Caco-2 (cell line): ENCODE measurements around the gene STK16. TPM values are rescaled to one million over a fixed set of nuclear protein-coding genes. Genes with fewer than 3 reads are reported as not detected.

ENCODE experiments used
- BruUV-seq: library from RNA; stranded (reverse); fragments of 400-500 nt; replicated peaks from 2 replicates; lab custom pipeline; 2021; lab: Mats Ljungman, UMichigan
- CTCF ChIA-PET: fragments of 300-600 bp; sonication (Branson Sonifier 250); formaldehyde crosslinking; loops from one replicate; lab custom pipeline; 2022; ENCODE audit warnings: antibody characterized with exemption; lab: Charles Lee
- POLR2A ChIA-PET: fragments of 300-600 bp; sonication (Branson Sonifier 250); formaldehyde crosslinking; loops from one replicate; lab custom pipeline; 2022; ENCODE audit warnings: antibody characterized with exemption; lab: Charles Lee
- DNase-seq, 2 experiments: peaks; one replicate each; pipeline versions ENCODE4 v3.0.0 to v3.0.0-alpha.2; 2020 to 2022
- H3K27me3 ChIP-seq: replicated peaks from 2 replicates; pipeline ENCODE4 v1.6.0; 2011; ENCODE audit warnings: low read length; ENCODE audit not compliant: control insufficient read depth, insufficient read depth
- H3K36me3 ChIP-seq: 2 replicates; pipeline ENCODE4 v1.5.1; 2011; ENCODE audit warnings: low read length; ENCODE audit not compliant: control insufficient read depth, insufficient read depth
- H3K4me1 ChIP-seq: fragments of 250-450 bp; sonication (Bioruptor Pico); 2 replicates; pipeline ENCODE4 v1.5.1; 2020; ENCODE audit warnings: mild to moderate bottlenecking
- H3K4me3 ChIP-seq: 2 replicates; pipeline ENCODE4 v1.5.1; 2011; ENCODE audit warnings: low read depth, mild to moderate bottlenecking, control low read depth, low read length
- H3K9me3 ChIP-seq: fragments of 250-450 bp; sonication (Bioruptor Pico); 2 replicates; pipeline ENCODE4 v1.5.1; 2020; ENCODE audit warnings: mild to moderate bottlenecking, moderate library complexity
- H3K27ac Mint-ChIP-seq: one replicate; pipeline ENCODE4 v1.8.0; 2022; ENCODE audit warnings: mixed read lengths; ENCODE audit not compliant: unreplicated experiment
- H3K27me3 Mint-ChIP-seq: one replicate; pipeline ENCODE4 v1.8.0; 2022; ENCODE audit warnings: mixed read lengths; ENCODE audit not compliant: insufficient read depth, unreplicated experiment
- H3K36me3 Mint-ChIP-seq: one replicate; pipeline ENCODE4 v1.8.0; 2022; ENCODE audit warnings: mild to moderate bottlenecking, mixed read lengths; ENCODE audit not compliant: insufficient read depth, unreplicated experiment
- H3K4me1 Mint-ChIP-seq: one replicate; pipeline ENCODE4 v1.8.0; 2022; ENCODE audit warnings: low read depth, mixed read lengths; ENCODE audit not compliant: unreplicated experiment
- H3K4me3 Mint-ChIP-seq: one replicate; pipeline ENCODE4 v1.8.0; 2022; ENCODE audit warnings: mild to moderate bottlenecking, moderate library complexity, mixed read lengths; ENCODE audit not compliant: unreplicated experiment
- H3K9me3 Mint-ChIP-seq: one replicate; pipeline ENCODE4 v1.8.0; 2022; ENCODE audit warnings: mixed read lengths; ENCODE audit not compliant: unreplicated experiment
- intact Hi-C: fragments of 100-400 bp; cut with micrococcal nuclease; formaldehyde crosslinking; loops from one replicate; pipeline ENCODE4 v1.10.0; 2022; ENCODE audit not compliant: unreplicated experiment
- total RNA-seq: library from RNA; stranded (reverse); gene quantifications from 2 replicates; pipeline ENCODE4 v1.2.3, GENCODE V29; 2022
- TF ChIP-seq, protein P1 (sequence below), 2 experiments: fragments of 200-600 bp in 1 of 2; IDR thresholded peaks; 1 replicate in 1 of 2; 2 replicates in 1 of 2; pipeline versions ENCODE4 v1.5.1 to v1.8.0; 2011 to 2022; ENCODE audit warnings: antibody characterized with exemption in 1 of 2, control low read depth in 1 of 2, inconsistent platforms in 1 of 2, low read depth in 1 of 2, low read length in 1 of 2, mild to moderate bottlenecking in 1 of 2, moderate library complexity in 1 of 2; ENCODE audit not compliant: insufficient read depth in 1 of 2, severe bottlenecking in 1 of 2, unreplicated experiment in 1 of 2

Gene STK16
- total RNA-seq, 1 experiment from 2014 or later, result 26.6 TPM

- Histone ChIP-seq H3K27me3 (no peaks in the 10 kb centered on the region), H3K9me3 (no peaks in the 10 kb centered on the region), H3K4me1 (peaks cover 21% of the 10 kb centered on the region), H3K4me3 (no peak overlapping the region), H3K36me3 (peaks cover 3% of the 10 kb centered on the region)
- no TSS peak for BruUV-seq
- ChIA-PET CTCF (interaction anchor here (1.0 kb wide), 1 partner anchor 13 kb away, joined by 4 read pairs; no protein-coding TSS in a partner anchor), POLR2A (interaction anchor here (1.3 kb wide), 1 partner anchor 65 kb away, joined by 3 read pairs; no protein-coding TSS in a partner anchor)
- Mint-ChIP-seq H3K4me3 (no peak overlapping the region), H3K4me1 (peaks cover 13% of the 10 kb centered on the region), H3K36me3 (peaks cover 22% of the 10 kb centered on the region), H3K9me3 (no peaks in the 10 kb centered on the region), H3K27ac (no peak overlapping the region), H3K27me3 (no peaks in the 10 kb centered on the region)
- TF ChIP-seq, protein P1, sequence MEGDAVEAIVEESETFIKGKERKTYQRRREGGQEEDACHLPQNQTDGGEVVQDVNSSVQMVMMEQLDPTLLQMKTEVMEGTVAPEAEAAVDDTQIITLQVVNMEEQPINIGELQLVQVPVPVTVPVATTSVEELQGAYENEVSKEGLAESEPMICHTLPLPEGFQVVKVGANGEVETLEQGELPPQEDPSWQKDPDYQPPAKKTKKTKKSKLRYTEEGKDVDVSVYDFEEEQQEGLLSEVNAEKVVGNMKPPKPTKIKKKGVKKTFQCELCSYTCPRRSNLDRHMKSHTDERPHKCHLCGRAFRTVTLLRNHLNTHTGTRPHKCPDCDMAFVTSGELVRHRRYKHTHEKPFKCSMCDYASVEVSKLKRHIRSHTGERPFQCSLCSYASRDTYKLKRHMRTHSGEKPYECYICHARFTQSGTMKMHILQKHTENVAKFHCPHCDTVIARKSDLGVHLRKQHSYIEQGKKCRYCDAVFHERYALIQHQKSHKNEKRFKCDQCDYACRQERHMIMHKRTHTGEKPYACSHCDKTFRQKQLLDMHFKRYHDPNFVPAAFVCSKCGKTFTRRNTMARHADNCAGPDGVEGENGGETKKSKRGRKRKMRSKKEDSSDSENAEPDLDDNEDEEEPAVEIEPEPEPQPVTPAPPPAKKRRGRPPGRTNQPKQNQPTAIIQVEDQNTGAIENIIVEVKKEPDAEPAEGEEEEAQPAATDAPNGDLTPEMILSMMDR (IDR thresholded peaks at IDR 0.05; ENCODE audit: insufficient read depth in 1 of 2, low read depth in 1 of 2, low read length in 1 of 2, severe bottlenecking in 1 of 2, unreplicated experiment in 1 of 2), result no peak
- intact Hi-C loops, result no loop called here
- DNase-seq, result no peak
These were observed 37.1 kb downstream of the STK16 start for GRCh38 chr2:219282375-219282774.

- H3K9me3 Mint-ChIP-seq, result no peaks in the 10 kb centered on the region
- no peak overlapping the region for H3K27ac Mint-ChIP-seq
- Histone ChIP-seq H3K4me3 (no peak overlapping the region), H3K27me3 (no peaks in the 10 kb centered on the region), H3K4me1 (peaks cover 15% of the 10 kb centered on the region), H3K36me3 (peaks cover 3% of the 10 kb centered on the region), H3K9me3 (no peaks in the 10 kb centered on the region)
- H3K36me3 Mint-ChIP-seq, result peaks cover 22% of the 10 kb centered on the region
- intact Hi-C loops, result no loop called here
- H3K4me3 Mint-ChIP-seq, result no peak overlapping the region
- no peaks in the 10 kb centered on the region for H3K27me3 Mint-ChIP-seq
- no TSS peak for BruUV-seq
- peaks cover 10% of the 10 kb centered on the region for H3K4me1 Mint-ChIP-seq
- DNase-seq, result no peak
- TF ChIP-seq, protein P1 (IDR thresholded peaks at IDR 0.05; ENCODE audit: insufficient read depth in 1 of 2, low read depth in 1 of 2, low read length in 1 of 2, severe bottlenecking in 1 of 2, unreplicated experiment in 1 of 2), result no peak
- POLR2A ChIA-PET, result no interaction called here
- CTCF ChIA-PET, result interaction anchor here (0.6 to 1.0 kb wide), 2 partner anchors 12 to 275 kb away, joined by 3 to 4 read pairs; no protein-coding TSS in a partner anchor
These were observed 37.8 kb downstream of the STK16 start for GRCh38 chr2:219282943-219283581.

- H3K27me3 Mint-ChIP-seq, result no peaks in the 10 kb centered on the region
- H3K36me3 Mint-ChIP-seq, result peaks cover 18% of the 10 kb centered on the region
- DNase-seq, result no peak
- intact Hi-C loops, result no loop called here
- Histone ChIP-seq H3K4me1 (peaks cover 6% of the 10 kb centered on the region; the same call in 1 of the 2 replicates), H3K9me3 (no peaks in the 10 kb centered on the region), H3K4me3 (no peak overlapping the region), H3K36me3 (peaks cover 3% of the 10 kb centered on the region), H3K27me3 (no peaks in the 10 kb centered on the region)
- H3K4me3 Mint-ChIP-seq, result no peak overlapping the region
- no peak overlapping the region for H3K27ac Mint-ChIP-seq
- H3K4me1 Mint-ChIP-seq, result peaks cover 5% of the 10 kb centered on the region
- BruUV-seq, result no TSS peak
- TF ChIP-seq, protein P1 (IDR thresholded peaks at IDR 0.05; ENCODE audit: insufficient read depth in 1 of 2, low read depth in 1 of 2, low read length in 1 of 2, severe bottlenecking in 1 of 2, unreplicated experiment in 1 of 2), result no peak
- ChIA-PET CTCF (interaction anchor here (2.9 kb wide), 1 partner anchor 10 kb away, joined by 20 read pairs; no protein-coding TSS in a partner anchor), POLR2A (no interaction called here)
- H3K9me3 Mint-ChIP-seq, result no peaks in the 10 kb centered on the region
These were observed 39.5 kb downstream of the STK16 start for GRCh38 chr2:219284501-219285372.
